ENCODE results near the gene SSB. TPM values are rescaled to one million over a fixed set of nuclear protein-coding genes. Genes with fewer than 3 reads are reported as not detected.
A peak's percentile ranks its signal among the peaks of the same experiment; 100 is the strongest.
"Not testable (repeated sequence)": the region's sequence is repeated elsewhere in the genome, so short reads cannot be mapped to it uniquely, and the experiment has no call there.

The SSB gene
- 127 and 164 TPM in 2 replicates for total RNA-seq (2014; rRNA removed; shearing (Covaris generic))

GRCh38 chr2:169798718-169799592 lies at the start of gene SSB:
Gene SSB, plus strand, starts transcription at chr2:169798871. Its CDS starts 2,090 bp downstream, at chr2:169800961.
- peak; percentile 92 for DNase-seq (ENCODE audit: low read depth)

GRCh38 chr2:169752752-169753151 lies 45.9 kb upstream of the SSB start:
- DNase-seq (ENCODE audit: low read depth): no peak

- no peak for DNase-seq (ENCODE audit: low read depth)
These were observed 43.4 kb upstream of the SSB start for GRCh38 chr2:169755083-169755870.

DNA sequence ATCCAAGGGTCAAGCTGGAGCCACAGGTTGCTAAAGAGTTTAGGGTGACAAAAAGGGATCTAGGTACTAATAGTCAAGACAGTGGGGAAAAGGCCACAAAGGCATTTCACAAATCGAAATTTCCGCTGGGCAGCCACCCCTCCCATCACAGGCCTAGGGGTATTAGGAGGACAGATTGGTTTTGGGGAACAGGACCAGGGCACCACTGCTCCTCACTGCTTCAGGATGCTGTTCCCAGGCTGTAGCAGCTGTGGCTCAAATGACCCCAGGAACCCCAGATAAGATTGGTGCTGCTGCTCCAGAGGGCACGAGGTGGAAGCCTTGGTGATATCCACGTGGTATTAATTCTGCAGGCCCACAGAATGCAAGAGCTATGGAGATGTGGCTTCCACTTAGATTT lies 42.3 kb upstream of the SSB start:
- no peak for DNase-seq (ENCODE audit: low read depth)

DNA sequence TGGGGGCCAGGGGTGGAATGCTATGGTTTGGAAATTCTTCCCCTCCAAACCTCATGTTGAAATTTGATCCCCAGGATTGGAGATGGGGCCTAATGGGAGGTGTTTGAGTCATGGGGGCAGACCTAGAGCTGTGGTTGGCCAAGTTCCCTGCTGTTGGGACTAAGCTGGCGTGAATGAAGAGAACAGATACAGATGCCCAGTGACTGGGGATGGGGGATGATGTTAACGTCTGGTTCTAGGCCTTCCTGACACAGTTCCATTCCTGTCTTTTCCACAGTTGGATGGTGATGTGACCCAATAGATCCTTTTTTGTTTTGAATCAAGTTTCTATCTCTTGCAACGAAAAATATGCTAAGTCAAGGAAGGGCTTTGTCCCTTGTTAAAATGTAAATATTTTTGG lies 41.3 kb upstream of the SSB start:
- DNase-seq (ENCODE audit: low read depth): no peak

DNA sequence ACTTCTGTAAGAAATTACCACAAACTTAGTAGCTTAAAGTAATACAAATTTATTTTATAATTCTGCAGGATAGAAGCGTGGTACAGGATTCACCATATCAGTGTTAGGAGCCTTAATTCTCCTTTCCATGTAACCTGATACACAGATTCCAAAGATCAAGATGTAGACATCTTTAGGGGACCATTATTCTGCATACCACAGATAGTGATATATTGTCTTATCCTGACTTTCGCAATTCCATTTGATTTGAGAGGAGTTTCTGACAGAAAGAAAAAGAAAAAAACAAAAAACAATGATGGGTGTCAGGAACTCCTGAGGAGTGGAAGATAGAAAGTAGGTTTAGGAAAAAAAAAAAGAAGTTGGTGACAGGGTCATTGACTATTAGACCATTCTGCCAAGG lies 40.9 kb upstream of the SSB start:
- no peak for DNase-seq (ENCODE audit: low read depth)

GRCh38 chr2:169759987-169760386 lies 38.7 kb upstream of the SSB start:
- no peak for DNase-seq (ENCODE audit: low read depth)

DNA sequence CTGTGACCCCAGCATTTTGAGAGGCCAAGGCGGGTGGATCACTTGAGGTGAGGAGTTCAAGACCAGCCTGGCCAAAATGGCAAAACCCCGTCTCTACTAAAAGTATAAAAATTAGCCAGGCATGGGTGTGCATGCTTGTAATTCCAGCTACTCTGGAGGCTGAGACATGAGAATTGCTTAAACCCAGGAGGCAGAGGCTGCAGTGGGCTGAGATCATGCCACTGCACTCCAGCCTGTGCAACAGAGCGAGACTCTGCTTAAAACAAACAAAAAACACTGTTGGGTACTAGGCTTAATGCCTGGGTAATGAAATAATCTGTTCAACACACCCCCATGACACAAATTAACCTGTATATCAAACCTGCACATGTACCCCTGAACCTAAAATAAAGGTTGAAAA lies 37.9 kb upstream of the SSB start:
- DNase-seq (ENCODE audit: low read depth): not testable (repeated sequence)

GRCh38 chr2:169761251-169761969 lies 37.3 kb upstream of the SSB start:
- no peak for DNase-seq (ENCODE audit: low read depth)

GRCh38 chr2:169761970-169762292 lies 36.7 kb upstream of the SSB start:
- no peak for DNase-seq (ENCODE audit: low read depth)

GRCh38 chr2:169765523-169765922 lies 33.1 kb upstream of the SSB start:
- peak; percentile 19 for DNase-seq (ENCODE audit: low read depth)

GRCh38 chr2:169767243-169767888 lies 31.3 kb upstream of the SSB start:
- peak; percentile 59 for DNase-seq (ENCODE audit: low read depth)

DNA sequence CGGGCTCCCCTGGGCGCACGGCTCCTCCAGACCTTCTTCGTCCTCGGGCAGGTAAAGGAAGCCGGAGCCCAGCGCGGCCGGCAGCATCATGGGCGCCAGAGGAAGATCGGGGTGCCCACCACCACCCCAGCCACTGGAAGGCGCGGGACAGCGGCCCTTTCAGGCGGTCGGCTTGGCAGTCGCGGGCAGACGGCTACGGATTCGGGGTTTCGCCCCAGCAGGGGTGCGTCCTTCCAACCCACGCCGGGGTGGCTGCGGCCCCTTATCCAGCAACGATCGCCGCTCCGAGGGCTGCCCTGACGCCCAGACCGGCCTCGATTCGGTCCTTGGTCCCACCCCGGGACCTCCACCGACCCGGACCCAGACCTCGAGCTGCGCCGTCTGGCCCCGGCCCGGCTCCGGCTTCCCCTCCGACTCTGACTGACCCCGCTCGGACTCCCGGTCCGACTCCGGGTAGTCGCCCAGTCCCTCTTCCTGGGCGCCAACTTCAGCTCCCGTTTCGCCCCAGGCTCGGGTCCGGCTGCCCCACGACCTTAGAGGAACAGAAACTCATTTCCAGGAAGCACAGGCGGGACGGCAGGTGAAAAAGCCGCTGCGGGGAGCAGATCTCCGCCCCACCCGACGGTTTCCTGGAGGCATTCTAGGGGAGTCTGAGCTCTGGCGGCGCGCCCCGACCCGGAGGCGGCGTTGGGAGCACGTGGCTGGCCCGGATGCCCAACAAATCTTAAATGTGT lies 30.2 kb upstream of the SSB start:
- no peak for DNase-seq (ENCODE audit: low read depth)

DNA sequence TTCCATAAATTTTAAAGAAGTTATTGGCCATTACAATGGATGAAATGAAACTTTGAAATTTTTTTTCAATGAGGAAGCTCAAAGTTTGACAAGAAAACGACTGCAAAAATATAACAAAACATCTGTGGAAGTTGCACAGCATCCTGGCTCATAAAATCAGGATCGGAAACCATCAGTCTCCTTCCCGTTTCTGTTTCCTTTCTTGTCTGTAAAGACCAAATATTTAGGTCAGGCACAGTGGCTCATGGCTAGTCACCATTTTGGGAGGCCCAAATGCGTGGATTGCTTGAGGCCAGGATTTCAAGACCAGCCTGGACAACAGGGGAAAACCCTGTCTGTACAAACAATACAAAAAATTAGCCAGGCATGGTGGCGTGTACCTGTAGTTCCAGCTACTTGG lies 27.6 kb upstream of the SSB start:
- DNase-seq (ENCODE audit: low read depth): no peak

DNA sequence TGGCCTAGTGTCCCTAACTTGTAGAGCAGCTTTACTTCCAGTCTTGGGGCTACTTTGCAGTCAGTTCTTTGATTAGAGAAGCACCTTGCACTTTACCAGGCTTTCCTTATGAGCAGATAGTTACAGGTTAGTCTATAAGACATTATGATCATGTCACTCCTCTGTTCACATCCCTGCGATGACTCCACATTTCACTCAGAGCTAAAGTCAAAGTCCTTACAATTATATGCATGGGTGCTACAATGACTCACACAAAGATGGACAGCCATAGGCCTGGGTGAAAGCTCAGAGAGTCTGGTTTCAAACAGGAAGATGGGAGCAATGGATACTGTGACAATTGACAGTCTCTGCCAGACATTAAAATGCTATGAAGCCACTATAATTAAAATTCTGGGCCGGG lies 27.1 kb upstream of the SSB start:
- DNase-seq (ENCODE audit: low read depth): no peak

DNA sequence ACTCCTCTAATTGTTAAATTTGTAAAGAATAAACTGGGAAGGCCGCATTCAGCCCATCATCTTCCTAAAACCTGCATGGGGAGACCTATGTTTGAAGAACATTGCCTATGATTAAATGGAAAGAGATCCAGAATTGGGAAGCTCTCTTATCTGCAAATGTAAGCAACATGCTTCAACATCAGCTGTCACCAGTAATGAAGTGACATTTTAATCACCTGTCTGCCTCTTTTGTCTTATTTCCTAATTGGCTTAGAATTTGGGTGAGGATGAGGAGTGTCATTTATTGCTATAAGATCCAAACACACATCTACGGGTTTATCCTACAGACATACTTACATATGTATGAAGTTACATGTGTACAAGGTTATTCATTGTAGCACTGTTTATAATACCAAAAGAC lies 26.0 kb upstream of the SSB start:
- DNase-seq (ENCODE audit: low read depth): no peak

- DNase-seq (ENCODE audit: low read depth): no peak
These were observed 23.3 kb upstream of the SSB start for GRCh38 chr2:169775354-169775753.

DNA sequence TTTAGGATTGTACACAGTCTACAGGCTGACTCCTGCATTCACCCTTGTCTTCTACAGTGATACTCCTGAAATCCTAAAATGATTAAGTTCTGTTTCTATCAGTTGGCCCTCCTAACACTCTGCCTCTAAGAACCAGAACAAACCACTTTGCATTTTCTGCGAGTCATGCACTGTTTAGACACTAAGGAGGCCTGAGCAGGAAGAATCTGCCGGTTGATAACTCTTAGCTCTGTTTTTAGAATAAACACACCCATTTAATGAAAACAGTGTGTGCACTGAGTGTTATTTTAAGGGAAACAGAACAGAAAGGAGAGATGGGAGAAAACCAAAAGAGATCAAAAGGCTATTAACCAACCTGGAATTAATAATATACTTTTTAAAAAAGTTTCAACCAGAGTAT lies 22.9 kb upstream of the SSB start:
- peak; percentile 18 for DNase-seq (ENCODE audit: low read depth)

DNA sequence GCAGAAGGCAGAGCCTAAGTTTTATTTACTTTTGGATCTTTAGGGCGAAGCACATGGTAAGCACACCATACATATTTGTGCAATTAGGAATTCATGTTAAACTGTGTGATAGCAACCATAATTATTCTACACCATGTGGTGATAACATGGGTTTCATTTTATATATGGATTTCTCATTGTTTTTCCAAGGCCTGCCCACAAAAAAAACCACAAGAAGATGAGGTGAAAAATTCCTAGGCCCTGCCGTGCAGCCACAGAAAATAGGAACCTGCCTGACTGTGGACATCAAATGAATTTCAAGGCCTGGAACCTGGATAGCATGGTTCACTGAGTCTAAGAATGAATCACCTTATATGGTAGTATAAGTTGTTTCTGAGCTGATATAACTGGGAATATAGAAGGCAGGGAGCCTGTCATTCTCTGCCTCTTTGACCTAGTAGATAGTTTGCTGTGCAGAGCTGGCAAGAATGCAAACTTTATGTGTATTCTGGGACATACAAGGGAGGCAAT lies 22.4 kb upstream of the SSB start:
- peak; percentile 15 for DNase-seq (ENCODE audit: low read depth)

DNA sequence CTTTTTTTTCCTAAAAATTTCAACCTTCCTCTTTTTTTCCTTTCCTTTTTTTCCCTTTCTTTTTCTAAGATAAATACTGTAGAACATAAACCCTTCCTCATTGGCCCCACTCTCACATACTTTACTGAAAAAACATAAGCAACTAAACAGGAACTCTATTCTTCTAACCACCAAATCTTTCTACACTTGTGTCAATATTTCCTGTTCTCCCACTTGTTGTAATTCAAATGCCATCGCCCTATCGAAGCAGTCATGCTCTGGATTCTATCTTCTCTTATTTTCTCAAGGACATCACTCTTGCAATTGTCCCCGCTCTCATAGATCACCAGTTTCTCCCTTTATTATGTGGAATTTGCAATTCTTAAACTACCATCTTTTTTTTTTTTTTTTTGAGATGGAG lies 20.2 kb upstream of the SSB start:
- DNase-seq (ENCODE audit: low read depth): no peak
